Adrenal gland (tissue), 5 donors: ENCODE measurements around the gene UGCG.

Experiments
- CTCF ChIP-seq, 6 experiments: fragments of 450-650 bp in 4 of 6; fragments of 200-600 bp in 2 of 6; sonication (generic) in 1 of 6; IDR thresholded peaks; 1 replicate in 5 of 6; 2 replicates in 1 of 6; pipeline versions ENCODE4 v1.5.1 to v1.8.0; 2016 to 2021; ENCODE audit warnings: antibody characterized with exemption in 6 of 6, mild to moderate bottlenecking in 2 of 6, moderate library complexity in 1 of 6
- POLR2A ChIP-seq, 2 donors: fragments of 450-650 bp; IDR thresholded peaks; one replicate each; pipeline ENCODE4 v1.6.1; 2017; ENCODE audit warnings: antibody characterized with exemption in 2 of 2, mild to moderate bottlenecking in 2 of 2, moderate library complexity in 1 of 2
- donor health status: DM: no; HTN: no; CAD: no.

- TF ChIP-seq POLR2A (IDR thresholded peaks at IDR 0.05) (no peak), CTCF (IDR thresholded peaks at IDR 0.05) (no peak)
Observed at GRCh38 chr9:111948951-111949350, 52.3 kb downstream of the UGCG start.
